Activated CD8-positive, alpha-beta T cell treated with anti-CD3 and anti-CD28 coated beads for 36 hours (primary cell): ENCODE results near the gene JKAMP. TPM values are rescaled to one million over a fixed set of nuclear protein-coding genes. Genes with fewer than 3 reads are reported as not detected.

ENCODE experiments used
- ATAC-seq: fragments of 200-7000 bp; cut with Tn5 transposase; one replicate; pipeline ENCODE4 v1.10.0; 2021; ENCODE audit warnings: mild to moderate bottlenecking, moderate library complexity
- CTCF ChIA-PET: fragments of 350-600 bp; sonication (Branson Sonifier 250); formaldehyde crosslinking; loops from one replicate; lab custom pipeline; 2021; ENCODE audit warnings: antibody characterized with exemption; lab: Charles Lee
- POLR2A ChIA-PET: fragments of 350-600 bp; sonication (Branson Sonifier 250); formaldehyde crosslinking; loops from one replicate; lab custom pipeline; 2021; ENCODE audit warnings: antibody characterized with exemption; lab: Charles Lee
- DNase-seq: peaks from one replicate; pipeline ENCODE4 v3.0.0-alpha.2; 2020
- H3K27ac Mint-ChIP-seq: one replicate; pipeline ENCODE4 v1.8.0; 2021; ENCODE audit warnings: mild to moderate bottlenecking, mixed read lengths
- H3K27me3 Mint-ChIP-seq: one replicate; pipeline ENCODE4 v1.8.0; 2021; ENCODE audit warnings: mixed read lengths
- H3K36me3 Mint-ChIP-seq: one replicate; pipeline ENCODE4 v1.8.0; 2021; ENCODE audit warnings: low read depth, mixed read lengths
- H3K4me1 Mint-ChIP-seq: one replicate; pipeline ENCODE4 v1.8.0; 2021; ENCODE audit warnings: low read depth, mixed read lengths
- H3K4me3 Mint-ChIP-seq: one replicate; pipeline ENCODE4 v1.8.0; 2021; ENCODE audit warnings: mild to moderate bottlenecking, moderate library complexity, mixed read lengths
- H3K9me3 Mint-ChIP-seq: one replicate; pipeline ENCODE4 v1.8.0; 2021; ENCODE audit warnings: mixed read lengths
- CTCF ChIP-seq: fragments of 200-600 bp; IDR thresholded peaks from one replicate; pipeline ENCODE4 v1.8.0; 2022; ENCODE audit warnings: antibody characterized with exemption, mild to moderate bottlenecking
- intact Hi-C: fragments of 100-400 bp; cut with micrococcal nuclease; formaldehyde crosslinking; loops from one replicate; pipeline ENCODE4 v1.10.0; 2022
- total RNA-seq, 2 experiments: library from RNA; stranded (reverse); gene quantifications; one replicate each; pipeline ENCODE4 v1.2.3, GENCODE V29; 2021

The JKAMP gene, protein sequence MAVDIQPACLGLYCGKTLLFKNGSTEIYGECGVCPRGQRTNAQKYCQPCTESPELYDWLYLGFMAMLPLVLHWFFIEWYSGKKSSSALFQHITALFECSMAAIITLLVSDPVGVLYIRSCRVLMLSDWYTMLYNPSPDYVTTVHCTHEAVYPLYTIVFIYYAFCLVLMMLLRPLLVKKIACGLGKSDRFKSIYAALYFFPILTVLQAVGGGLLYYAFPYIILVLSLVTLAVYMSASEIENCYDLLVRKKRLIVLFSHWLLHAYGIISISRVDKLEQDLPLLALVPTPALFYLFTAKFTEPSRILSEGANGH
- 10 to 100 TPM; 15.3 to 16.0 TPM for total RNA-seq

DNA sequence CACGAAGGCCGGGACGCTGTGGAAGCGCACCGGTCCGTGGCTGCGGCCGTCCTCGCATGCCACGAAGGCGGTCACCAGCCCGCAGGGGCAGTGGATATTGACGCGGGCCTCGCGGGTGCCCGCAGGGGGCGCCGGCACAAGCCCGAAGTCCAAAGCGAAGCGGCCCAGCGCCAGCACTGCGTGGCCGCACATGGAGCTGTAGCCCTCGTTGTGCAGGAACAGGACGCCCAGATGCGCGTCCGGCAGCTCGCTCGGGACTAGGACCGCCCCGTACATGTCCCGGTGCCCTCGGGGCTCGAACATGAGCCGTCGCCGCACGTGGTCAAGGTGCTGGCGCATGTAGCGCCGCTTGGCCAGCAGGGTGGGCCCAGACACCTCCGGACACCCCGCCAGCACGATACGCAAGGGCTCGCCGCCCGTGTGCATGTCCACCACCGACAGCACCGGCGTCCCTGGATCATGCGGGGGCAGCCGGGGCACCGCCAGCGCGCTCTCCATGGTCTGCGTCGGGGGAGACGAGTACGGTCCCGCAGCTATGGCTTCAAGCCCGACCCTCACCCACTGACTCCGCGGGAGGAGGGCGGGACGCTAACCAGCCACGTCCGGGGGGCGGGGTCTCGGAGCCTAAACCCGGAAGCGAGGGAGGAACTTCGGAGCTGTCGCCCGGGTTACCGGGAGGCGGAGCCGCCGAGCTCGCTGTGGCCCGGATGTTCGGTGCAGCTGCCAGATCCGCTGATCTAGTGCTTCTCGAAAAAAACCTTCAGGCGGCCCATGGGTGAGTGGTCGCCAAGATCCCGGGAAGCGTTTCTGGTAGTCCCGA lies at the start of gene JKAMP, which contains the start of gene L3HYPDH:
Gene JKAMP, plus strand, starts transcription at position 699 of the 820 bp plus-strand sequence. Its CDS starts 73 bp downstream, at position 772.
Gene L3HYPDH, minus strand, starts transcription at position 590 of the 820 bp plus-strand sequence. Its CDS starts 92 bp downstream, at position 498.
- H3K27ac Mint-ChIP-seq = peak within 1 kb of the TSS; percentile 88
- intact Hi-C loops = no loop called here
- ChIA-PET POLR2A (interaction anchor here (0.6 to 2.9 kb wide), 9 partner anchors 10 to 765 kb away, joined by 3 to 15 read pairs (median 3); partner anchors contain the start of genes DAAM1 and PPM1A), CTCF (interaction anchor here (0.7 to 2.7 kb wide), 8 partner anchors 14 to 295 kb away, joined by 3 to 11 read pairs (median 3); partner anchors contain the start of gene DAAM1)
- peak; percentile 25 for TF ChIP-seq CTCF
- ATAC-seq (peak; percentile 96), DNase-seq (peak; percentile 98)
- H3K4me3 Mint-ChIP-seq = peak within 1 kb of the TSS; percentile 88
- H3K9me3 Mint-ChIP-seq = no peaks in the 10 kb centered on the region
- peaks cover 55% of the 10 kb centered on the region for H3K4me1 Mint-ChIP-seq
- H3K27me3 Mint-ChIP-seq = no peaks in the 10 kb centered on the region
- H3K36me3 Mint-ChIP-seq = peaks cover 28% of the 10 kb centered on the region

- no peaks in the 10 kb centered on the region for H3K36me3 Mint-ChIP-seq
- TF ChIP-seq CTCF = no peak
- no peak for ATAC-seq
- DNase-seq = no peak
- H3K27me3 Mint-ChIP-seq = no peaks in the 10 kb centered on the region
- CTCF ChIA-PET = interaction anchor here (0.6 to 2.0 kb wide), 2 partner anchors 9 to 39 kb away, joined by 3 to 9 read pairs; no protein-coding TSS in a partner anchor
- no peaks in the 10 kb centered on the region for H3K4me1 Mint-ChIP-seq
- H3K9me3 Mint-ChIP-seq = no peaks in the 10 kb centered on the region
- POLR2A ChIA-PET = interaction anchor here (0.6 kb wide), 1 partner anchor 66 kb away, joined by 3 read pairs; no protein-coding TSS in a partner anchor
- intact Hi-C loops = no loop called here
- H3K27ac Mint-ChIP-seq = no peak overlapping the region
- no peak overlapping the region for H3K4me3 Mint-ChIP-seq
Measured at GRCh38 chr14:59435101-59435500, 49.2 kb upstream of the JKAMP start.

GRCh38 chr14:59435987-59436386 lies 48.3 kb upstream of the JKAMP start:
- Mint-ChIP-seq H3K9me3 (no peaks in the 10 kb centered on the region), H3K4me3 (no peak overlapping the region), H3K27ac (no peak overlapping the region), H3K27me3 (no peaks in the 10 kb centered on the region), H3K36me3 (no peaks in the 10 kb centered on the region), H3K4me1 (no peaks in the 10 kb centered on the region)
- ChIA-PET CTCF (interaction anchor here (0.6 to 2.0 kb wide), 3 partner anchors 8 to 309 kb away, joined by 3 to 9 read pairs (median 4); no protein-coding TSS in a partner anchor), POLR2A (interaction anchor here (0.6 to 0.9 kb wide), 3 partner anchors 19 to 328 kb away, joined by 3 read pairs; no protein-coding TSS in a partner anchor)
- TF ChIP-seq CTCF = no peak
- DNase-seq (no peak), ATAC-seq (no peak)
- intact Hi-C loops = no loop called here

GRCh38 chr14:59438195-59438647 lies 46.1 kb upstream of the JKAMP start:
- no peaks in the 10 kb centered on the region for H3K27me3 Mint-ChIP-seq
- intact Hi-C loops = no loop called here
- CTCF ChIA-PET = no interaction called here

More at GRCh38 chr14:59438195-59438647, 46.1 kb upstream of the JKAMP start:
- TF ChIP-seq CTCF = no peak
- POLR2A ChIA-PET = no interaction called here
- H3K36me3 Mint-ChIP-seq = no peaks in the 10 kb centered on the region
- DNase-seq = no peak
- no peak overlapping the region for H3K4me3 Mint-ChIP-seq
- H3K27ac Mint-ChIP-seq = no peak overlapping the region
- H3K4me1 Mint-ChIP-seq = no peaks in the 10 kb centered on the region
- H3K9me3 Mint-ChIP-seq = no peaks in the 10 kb centered on the region
- ATAC-seq = no peak
